ENCODE measurements around the gene ZNF408. TPM values are rescaled to one million over a fixed set of nuclear protein-coding genes. Genes with fewer than 3 reads are reported as not detected.
A peak's percentile ranks its signal among the peaks of the same experiment; 100 is the strongest.

ZNF408 gene
- total and polyA plus RNA-seq, 2 of the 13 experiments (the other 11 are each of a cell fraction or from before 2014, with no cell fraction given), result 11.2 to 12.5 TPM

DNA sequence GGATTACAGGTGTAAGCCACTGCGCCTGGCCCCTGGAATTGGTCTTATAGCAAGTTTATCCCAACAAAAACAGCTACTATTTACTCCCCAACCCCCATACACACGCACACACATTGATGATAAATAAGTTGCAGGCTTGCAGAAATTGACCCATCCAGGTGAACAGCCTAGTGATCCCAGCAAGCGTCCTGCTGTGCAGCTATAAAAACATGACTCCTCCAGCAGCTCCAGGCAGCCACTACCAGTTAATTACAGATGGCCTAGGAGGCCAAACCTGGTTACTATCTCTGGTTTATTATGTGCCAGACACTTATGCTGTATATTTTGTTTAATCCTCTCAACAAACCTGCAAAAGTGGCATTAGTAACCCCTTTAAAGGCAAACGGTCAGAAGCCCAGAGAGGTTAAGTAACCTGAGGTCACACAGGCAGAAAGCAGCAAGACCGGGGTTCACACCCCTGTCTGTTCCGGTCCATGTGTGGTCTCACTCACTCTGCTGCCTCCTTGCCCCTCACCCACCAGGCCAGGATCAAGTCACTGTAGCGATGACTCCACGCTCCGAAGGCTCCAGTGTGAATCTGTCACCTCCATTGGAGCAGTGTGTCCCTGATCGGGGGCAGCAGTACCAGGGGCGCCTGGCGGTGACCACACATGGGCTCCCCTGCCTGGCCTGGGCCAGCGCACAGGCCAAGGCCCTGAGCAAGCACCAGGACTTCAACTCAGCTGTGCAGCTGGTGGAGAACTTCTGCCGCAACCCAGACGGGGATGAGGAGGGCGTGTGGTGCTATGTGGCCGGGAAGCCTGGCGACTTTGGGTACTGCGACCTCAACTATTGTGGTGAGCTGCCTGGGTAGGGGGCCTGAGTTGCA lies 24.7 kb downstream of the ZNF408 start:
- in situ Hi-C loops (cut with HindIII; ENCODE audit: extremely low pct_ligation_motif_present, low pct_unique_long_range_greater_than_20kb), result loop anchor here (5.0 kb wide), 1 partner anchor 33 kb away; no protein-coding TSS in a partner anchor
- no peak overlapping the region for H3K27ac ChIP-seq (ENCODE audit: extremely low read length, insufficient read depth, low read length)
- peaks cover 38 to 71% of the 10 kb centered on the region in 2 experiments for H3K36me3 ChIP-seq (replicated peaks in 1 of 2; ENCODE audit: control insufficient read depth in 1 of 2, insufficient read depth in 2 of 2, low read length in 2 of 2)
- ChIA-PET POLR2A (interaction anchor here (0.7 to 0.8 kb wide), 2 partner anchors 15 to 52 kb away, joined by 3 to 4 read pairs; no protein-coding TSS in a partner anchor), CTCF (ENCODE audit: low intra/inter-chr PET ratio, low total read pairs) (no interaction called here)
- no peaks in the 10 kb centered on the region for H3K9me3 ChIP-seq (ENCODE audit: low read length)
- H3K4me2 ChIP-seq (ENCODE audit: low read depth, low read length), result no peak overlapping the region
- no peak overlapping the region for H2AFZ ChIP-seq (ENCODE audit: low read length)
- FAIRE-seq (no peak), ATAC-seq (peak; percentile 6; the same call in 2 of the 3 replicates), DNase-seq (ENCODE audit: low spot score) (no peak)
- H4K20me1 ChIP-seq (ENCODE audit: insufficient read depth, low read length), result peaks cover 38% of the 10 kb centered on the region
- BruUV-seq (replicated peaks), result no TSS peak
- intact Hi-C loops (cut with micrococcal nuclease; ENCODE audit: unreplicated experiment), result no loop called here
- no peak overlapping the region for H3K4me3 ChIP-seq (replicated peaks in 1 of 3; ENCODE audit: insufficient read depth in 1 of 3, low read depth in 2 of 3, low read length in 3 of 3)
- no peaks in the 10 kb centered on the region; a peak in 1 of 5 replicates for H3K27me3 ChIP-seq (ENCODE audit: control insufficient read depth in 1 of 2, insufficient read depth in 2 of 2, low read length in 2 of 2)
- whole genome bisulfite sequencing (ENCODE audit: low lambda C conversion rate), result 94% methylated on average over 15 of the region's 19 CpGs
- no peak overlapping the region for H3K9ac ChIP-seq (ENCODE audit: insufficient read depth, low read depth, low read length)
- H3K4me1 ChIP-seq (ENCODE audit: insufficient read depth, low read length), result peaks cover 94% of the 10 kb centered on the region
- H3K79me2 ChIP-seq (ENCODE audit: insufficient read depth, low read length), result peaks cover 56% of the 10 kb centered on the region
- TF ChIP-seq, protein P1, sequence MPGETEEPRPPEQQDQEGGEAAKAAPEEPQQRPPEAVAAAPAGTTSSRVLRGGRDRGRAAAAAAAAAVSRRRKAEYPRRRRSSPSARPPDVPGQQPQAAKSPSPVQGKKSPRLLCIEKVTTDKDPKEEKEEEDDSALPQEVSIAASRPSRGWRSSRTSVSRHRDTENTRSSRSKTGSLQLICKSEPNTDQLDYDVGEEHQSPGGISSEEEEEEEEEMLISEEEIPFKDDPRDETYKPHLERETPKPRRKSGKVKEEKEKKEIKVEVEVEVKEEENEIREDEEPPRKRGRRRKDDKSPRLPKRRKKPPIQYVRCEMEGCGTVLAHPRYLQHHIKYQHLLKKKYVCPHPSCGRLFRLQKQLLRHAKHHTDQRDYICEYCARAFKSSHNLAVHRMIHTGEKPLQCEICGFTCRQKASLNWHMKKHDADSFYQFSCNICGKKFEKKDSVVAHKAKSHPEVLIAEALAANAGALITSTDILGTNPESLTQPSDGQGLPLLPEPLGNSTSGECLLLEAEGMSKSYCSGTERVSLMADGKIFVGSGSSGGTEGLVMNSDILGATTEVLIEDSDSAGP (CRISPR knock-in tag; IDR thresholded peaks at IDR 0.05; ENCODE audit: borderline replicate concordance), result no peak; the same call in 1 of the 2 replicates
- TF ChIP-seq PTBP1 (IDR thresholded peaks at IDR 0.05; ENCODE audit: low read depth, low read length, poor library complexity, severe bottlenecking), result peak; percentile 25
- no peak for TF ChIP-seq KMT2A (CRISPR knock-in tag; IDR thresholded peaks at IDR 0.05)
- TF ChIP-seq, protein P2, sequence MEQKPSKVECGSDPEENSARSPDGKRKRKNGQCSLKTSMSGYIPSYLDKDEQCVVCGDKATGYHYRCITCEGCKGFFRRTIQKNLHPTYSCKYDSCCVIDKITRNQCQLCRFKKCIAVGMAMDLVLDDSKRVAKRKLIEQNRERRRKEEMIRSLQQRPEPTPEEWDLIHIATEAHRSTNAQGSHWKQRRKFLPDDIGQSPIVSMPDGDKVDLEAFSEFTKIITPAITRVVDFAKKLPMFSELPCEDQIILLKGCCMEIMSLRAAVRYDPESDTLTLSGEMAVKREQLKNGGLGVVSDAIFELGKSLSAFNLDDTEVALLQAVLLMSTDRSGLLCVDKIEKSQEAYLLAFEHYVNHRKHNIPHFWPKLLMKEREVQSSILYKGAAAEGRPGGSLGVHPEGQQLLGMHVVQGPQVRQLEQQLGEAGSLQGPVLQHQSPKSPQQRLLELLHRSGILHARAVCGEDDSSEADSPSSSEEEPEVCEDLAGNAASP (CRISPR knock-in tag; IDR thresholded peaks at IDR 0.05; ENCODE audit: borderline replicate concordance), result no peak
- TF ChIP-seq, protein P3, sequence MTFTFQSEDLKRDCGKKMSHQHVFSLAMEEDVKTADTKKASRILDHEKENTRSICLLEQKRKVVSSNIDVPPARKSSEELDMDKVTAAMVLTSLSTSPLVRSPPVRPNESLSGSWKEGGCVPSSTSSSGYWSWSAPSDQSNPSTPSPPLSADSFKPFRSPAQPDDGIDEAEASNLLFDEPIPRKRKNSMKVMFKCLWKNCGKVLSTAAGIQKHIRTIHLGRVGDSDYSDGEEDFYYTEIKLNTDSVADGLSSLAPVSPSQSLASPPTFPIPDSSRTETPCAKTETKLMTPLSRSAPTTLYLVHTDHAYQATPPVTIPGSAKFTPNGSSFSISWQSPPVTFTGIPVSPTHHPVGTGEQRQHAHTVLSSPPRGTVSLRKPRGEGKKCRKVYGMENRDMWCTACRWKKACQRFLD (CRISPR knock-in tag; IDR thresholded peaks at IDR 0.05; ENCODE audit: borderline replicate concordance), result no peak
- no peak for TF ChIP-seq CREB1 (IDR thresholded peaks at IDR 0.05)
- TF ChIP-seq CREB1 (CRISPR knock-in tag; IDR thresholded peaks at IDR 0.05), result no peak
- no peak for TF ChIP-seq ZNF816 (CRISPR knock-in tag; IDR thresholded peaks at IDR 0.05; ENCODE audit: borderline replicate concordance)
- TF ChIP-seq POLR2G (IDR thresholded peaks at IDR 0.05; ENCODE audit: low read depth, low read length), result peak; percentile 68
- TF ChIP-seq, protein P4, sequence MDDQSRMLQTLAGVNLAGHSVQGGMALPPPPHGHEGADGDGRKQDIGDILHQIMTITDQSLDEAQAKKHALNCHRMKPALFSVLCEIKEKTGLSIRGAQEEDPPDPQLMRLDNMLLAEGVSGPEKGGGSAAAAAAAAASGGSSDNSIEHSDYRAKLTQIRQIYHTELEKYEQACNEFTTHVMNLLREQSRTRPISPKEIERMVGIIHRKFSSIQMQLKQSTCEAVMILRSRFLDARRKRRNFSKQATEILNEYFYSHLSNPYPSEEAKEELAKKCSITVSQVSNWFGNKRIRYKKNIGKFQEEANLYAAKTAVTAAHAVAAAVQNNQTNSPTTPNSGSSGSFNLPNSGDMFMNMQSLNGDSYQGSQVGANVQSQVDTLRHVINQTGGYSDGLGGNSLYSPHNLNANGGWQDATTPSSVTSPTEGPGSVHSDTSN (CRISPR knock-in tag; IDR thresholded peaks at IDR 0.05; ENCODE audit: borderline replicate concordance), result no peak
- TF ChIP-seq, protein P5, sequence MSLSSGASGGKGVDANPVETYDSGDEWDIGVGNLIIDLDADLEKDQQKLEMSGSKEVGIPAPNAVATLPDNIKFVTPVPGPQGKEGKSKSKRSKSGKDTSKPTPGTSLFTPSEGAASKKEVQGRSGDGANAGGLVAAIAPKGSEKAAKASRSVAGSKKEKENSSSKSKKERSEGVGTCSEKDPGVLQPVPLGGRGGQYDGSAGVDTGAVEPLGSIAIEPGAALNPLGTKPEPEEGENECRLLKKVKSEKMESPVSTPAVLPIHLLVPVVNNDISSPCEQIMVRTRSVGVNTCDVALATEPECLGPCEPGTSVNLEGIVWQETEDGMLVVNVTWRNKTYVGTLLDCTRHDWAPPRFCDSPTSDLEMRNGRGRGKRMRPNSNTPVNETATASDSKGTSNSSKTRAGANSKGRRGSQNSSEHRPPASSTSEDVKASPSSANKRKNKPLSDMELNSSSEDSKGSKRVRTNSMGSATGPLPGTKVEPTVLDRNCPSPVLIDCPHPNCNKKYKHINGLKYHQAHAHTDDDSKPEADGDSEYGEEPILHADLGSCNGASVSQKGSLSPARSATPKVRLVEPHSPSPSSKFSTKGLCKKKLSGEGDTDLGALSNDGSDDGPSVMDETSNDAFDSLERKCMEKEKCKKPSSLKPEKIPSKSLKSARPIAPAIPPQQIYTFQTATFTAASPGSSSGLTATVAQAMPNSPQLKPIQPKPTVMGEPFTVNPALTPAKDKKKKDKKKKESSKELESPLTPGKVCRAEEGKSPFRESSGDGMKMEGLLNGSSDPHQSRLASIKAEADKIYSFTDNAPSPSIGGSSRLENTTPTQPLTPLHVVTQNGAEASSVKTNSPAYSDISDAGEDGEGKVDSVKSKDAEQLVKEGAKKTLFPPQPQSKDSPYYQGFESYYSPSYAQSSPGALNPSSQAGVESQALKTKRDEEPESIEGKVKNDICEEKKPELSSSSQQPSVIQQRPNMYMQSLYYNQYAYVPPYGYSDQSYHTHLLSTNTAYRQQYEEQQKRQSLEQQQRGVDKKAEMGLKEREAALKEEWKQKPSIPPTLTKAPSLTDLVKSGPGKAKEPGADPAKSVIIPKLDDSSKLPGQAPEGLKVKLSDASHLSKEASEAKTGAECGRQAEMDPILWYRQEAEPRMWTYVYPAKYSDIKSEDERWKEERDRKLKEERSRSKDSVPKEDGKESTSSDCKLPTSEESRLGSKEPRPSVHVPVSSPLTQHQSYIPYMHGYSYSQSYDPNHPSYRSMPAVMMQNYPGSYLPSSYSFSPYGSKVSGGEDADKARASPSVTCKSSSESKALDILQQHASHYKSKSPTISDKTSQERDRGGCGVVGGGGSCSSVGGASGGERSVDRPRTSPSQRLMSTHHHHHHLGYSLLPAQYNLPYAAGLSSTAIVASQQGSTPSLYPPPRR (CRISPR knock-in tag; IDR thresholded peaks at IDR 0.05; ENCODE audit: borderline replicate concordance), result no peak
